Melanocyte of skin (primary cell): ENCODE results near the gene COQ8B. TPM values are rescaled to one million over a fixed set of nuclear protein-coding genes. Genes with fewer than 3 reads are reported as not detected.

Source experiments
- small RNA-seq, 2 donors: library from RNA; depleted of rRNA; stranded (forward); fragments of <200 nt; gene quantifications; one replicate each; pipeline ENCODE3, GENCODE V24; 2012
- total RNA-seq, 2 donors: library from RNA; depleted of rRNA; stranded (reverse); fragments of >200 nt; gene quantifications; 2 replicates each; pipeline ENCODE4 v1.2.3, GENCODE V29; 2012

The COQ8B gene
- total RNA-seq, result 10 to 100 TPM; 55.4 to 57.9 TPM

DNA sequence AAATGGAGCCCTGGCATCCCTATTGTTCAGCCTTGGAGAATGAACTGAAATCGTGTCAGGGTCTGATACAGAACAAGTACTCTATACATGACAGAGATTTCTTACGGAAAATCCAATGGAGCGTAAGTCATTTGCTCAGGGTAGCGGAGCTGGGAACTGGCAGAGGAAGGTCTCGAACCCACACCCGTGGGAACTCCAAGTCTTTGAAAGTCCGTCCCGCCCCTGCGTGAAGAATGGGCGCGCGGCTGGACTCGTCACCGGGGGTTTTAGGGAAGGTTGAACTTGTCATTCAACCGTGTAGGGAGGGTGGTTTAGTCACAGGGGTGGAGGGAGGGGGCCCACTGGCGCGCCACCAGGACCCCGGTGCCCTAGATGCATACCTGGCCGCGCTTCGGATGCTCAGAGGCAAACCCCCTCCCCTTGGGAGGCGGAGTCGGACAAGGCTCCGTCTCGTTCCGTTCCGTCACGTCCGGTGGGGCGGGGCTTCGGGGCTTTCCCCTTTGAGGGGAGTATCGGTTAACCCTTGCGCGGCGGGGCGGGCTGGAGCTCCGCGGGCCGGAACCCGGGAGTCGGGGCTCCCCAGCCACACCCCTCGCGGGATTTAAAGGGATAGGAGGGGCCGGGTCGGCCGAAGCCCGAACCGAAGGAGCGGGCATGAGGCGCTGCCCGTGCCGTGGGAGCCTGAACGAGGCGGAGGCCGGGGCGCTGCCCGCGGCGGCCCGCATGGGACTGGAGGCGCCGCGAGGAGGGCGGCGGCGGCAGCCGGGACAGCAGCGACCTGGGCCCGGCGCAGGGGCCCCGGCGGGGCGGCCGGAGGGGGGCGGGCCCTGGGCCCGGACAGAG is at the start of gene COQ8B, which contains the start of gene ITPKC:
COQ8B (minus strand) TSS at position 405 of the 843 bp plus-strand sequence. CDS start 2,254 bp downstream, outside the sequence.
ITPKC (plus strand) TSS at position 631 of the 843 bp plus-strand sequence; CDS start at position 655, 24 bp downstream.

DNA sequence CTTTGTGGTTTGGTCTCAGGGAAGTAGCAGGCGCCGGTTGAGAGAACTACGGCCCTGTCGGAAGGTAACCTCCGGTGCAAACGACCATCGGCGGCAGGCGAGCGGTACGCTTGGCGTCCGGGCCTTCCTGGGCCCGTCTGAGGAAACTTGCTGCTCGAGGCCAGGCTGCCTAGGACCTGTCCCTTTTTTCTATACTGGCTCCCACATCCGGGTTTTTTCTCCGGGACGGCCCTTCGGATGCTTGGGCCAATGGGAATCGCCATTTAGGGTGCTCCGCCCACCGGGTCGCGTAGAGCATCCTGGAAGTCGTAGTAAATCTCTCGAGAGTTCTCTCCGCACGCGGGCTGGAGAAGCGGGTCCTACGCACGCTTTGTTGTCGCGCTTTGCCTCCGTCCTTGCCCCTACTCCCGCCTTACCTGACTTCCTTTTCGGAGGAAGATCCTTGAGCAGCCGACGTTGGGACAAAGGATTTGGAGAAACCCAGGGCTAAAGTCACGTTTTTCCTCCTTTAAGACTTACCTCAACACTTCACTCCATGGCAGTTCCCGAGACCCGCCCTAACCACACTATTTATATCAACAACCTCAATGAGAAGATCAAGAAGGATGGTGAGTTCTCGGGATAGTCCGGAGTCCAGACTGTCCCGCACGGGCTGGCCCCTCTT is 34.3 kb upstream of the COQ8B start, which contains the start of gene SNRPA:
SNRPA (plus strand) TSS at position 330 of the 664 bp plus-strand sequence; CDS start at position 536, 206 bp downstream.

DNA sequence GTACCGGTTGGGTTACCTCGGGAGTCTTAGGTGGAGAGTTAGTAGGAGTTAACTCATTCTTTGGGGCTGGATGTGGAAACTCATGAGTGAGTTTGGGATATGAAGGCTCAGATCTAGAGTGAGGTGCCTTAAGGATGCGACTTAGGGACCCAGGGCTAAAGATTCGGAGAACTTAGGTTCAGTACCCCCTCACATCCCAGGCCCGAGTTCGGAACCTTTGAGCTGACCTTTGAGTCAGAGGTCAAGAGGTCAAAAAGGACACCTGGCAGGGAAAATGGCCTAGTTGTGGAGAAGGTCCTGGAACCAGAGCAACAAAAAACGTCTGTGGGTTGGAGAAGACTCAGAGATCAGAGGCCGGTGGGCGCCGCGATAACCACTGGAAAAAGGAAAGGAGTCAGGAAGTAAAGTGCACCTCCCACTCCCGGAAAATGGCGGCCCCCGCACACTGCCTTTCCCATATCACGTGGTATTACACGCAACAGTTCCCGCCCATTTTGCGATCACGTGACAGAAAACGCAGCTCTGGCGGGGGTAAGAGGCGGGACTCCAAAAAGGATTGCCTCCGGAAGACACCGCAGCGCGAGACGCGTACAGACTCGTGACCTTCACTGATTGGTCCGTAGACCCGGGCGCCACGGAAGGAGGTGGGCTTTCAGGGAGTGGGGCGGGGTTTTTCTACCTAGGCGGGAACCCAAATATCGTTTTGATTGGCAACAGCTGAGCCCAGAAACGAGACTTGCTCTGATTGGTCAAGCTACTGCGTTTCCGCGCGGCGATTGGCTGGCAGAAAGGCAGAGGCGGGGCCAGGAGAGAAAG is 33.6 kb upstream of the COQ8B start, which contains the start of gene ACTMAP:
ACTMAP (minus strand) TSS at position 420 of the 816 bp plus-strand sequence. CDS start 674 bp downstream, outside the sequence.

DNA sequence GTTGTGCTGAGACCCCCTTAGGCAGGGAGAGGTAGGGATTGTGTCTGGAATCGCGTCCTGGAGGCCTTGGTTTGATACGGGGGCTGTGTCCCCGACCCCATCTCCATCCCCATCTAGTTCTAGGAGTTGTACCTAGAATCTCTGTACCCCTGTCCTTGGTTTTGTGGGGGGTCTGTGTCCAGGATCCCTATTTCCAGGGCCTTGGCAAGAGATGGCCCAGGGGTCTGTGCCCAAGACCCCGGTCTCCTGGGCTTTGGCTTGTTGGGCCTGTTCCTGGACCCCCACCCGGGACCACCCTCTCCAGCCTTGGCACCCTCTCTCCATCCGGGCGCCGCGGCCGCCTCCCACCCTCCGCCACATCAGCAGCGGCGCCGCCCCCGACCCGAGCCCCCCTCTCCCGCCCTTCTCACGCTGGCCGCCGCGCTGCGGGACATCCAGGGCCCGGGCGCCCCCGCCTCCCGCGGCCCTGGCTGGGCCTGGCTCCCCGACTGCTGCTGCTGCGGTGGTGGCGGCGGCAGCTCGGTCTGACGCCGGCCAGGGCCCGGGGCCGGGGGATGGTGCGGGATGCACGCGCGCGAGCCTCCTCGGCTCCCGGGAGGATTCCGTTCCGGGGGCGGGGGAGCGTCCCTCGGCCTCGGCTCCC is 26.5 kb downstream of the COQ8B start, which contains the start of gene NUMBL:
NUMBL (minus strand) TSS at position 602 of the 643 bp plus-strand sequence; CDS start at position 434, 168 bp downstream.

Small RNA genes lying within 50 kb of the gene (small RNA-seq; reads per million reads assigned to genes)
- gene RNU6-195P, result 0 reads per million in 2 donors

Other genes starting within 250 kb of the COQ8B start
- under 1 TPM; 0.34 to 1.00 TPM for gene SPTBN4, start 249.9 kb downstream of the COQ8B start, total RNA-seq
- gene SHKBP1, start 140.0 kb downstream of the COQ8B start, total RNA-seq, result 10 to 100 TPM; 20.0 to 30.6 TPM
- 10 to 100 TPM; 15.5 to 17.3 TPM for gene LTBP4, start 115.5 kb downstream of the COQ8B start, total RNA-seq
- 10 to 100 TPM in 1 of 2 donors, 1 to 10 TPM in 1; 9.0 to 17.6 TPM for gene NUMBL, start 26.2 kb downstream of the COQ8B start, total RNA-seq
- gene ITPKC, start 226 bp upstream of the COQ8B start, total RNA-seq, result 10 to 100 TPM in 1 of 2 donors, 1 to 10 TPM in 1; 9.3 to 15.8 TPM
- 1 to 10 TPM; 1.0 to 1.7 TPM for gene ACTMAP, start 33.6 kb upstream of the COQ8B start, total RNA-seq
- gene SNRPA, start 34.3 kb upstream of the COQ8B start, total RNA-seq, result 10 to 100 TPM; 23.1 to 51.3 TPM
- 10 to 100 TPM in 1 of 2 donors, 1 to 10 TPM in 1; 7.3 to 15.5 TPM for gene MIA, start 58.6 kb upstream of the COQ8B start, total RNA-seq
- gene RAB4B, start 61.4 kb upstream of the COQ8B start, total RNA-seq, result 10 to 100 TPM; 15.5 to 24.3 TPM
- 10 to 100 TPM; 80.2 to 85.9 TPM for gene EGLN2, start 82.3 kb upstream of the COQ8B start, total RNA-seq
- not detected for gene CYP2A6, start 133.6 kb upstream of the COQ8B start, total RNA-seq
- gene CYP2A7, start 165.3 kb upstream of the COQ8B start, total RNA-seq, result not detected